HG02840 (cell line): ENCODE measurements around the gene ATR.
"Not testable (repeated sequence)": the region's sequence is repeated elsewhere in the genome, so short reads cannot be mapped to it uniquely, and the experiment has no call there.

Source experiments
- ATAC-seq: cut with Tn5 transposase; IDR thresholded peaks from one replicate; pipeline ENCODE4 v1.9.1; 2021; ENCODE audit warnings: mild to moderate bottlenecking, moderate library complexity, moderate number of reproducible peaks; ENCODE audit not compliant: unreplicated experiment, low FRiP score

ATR gene

DNA sequence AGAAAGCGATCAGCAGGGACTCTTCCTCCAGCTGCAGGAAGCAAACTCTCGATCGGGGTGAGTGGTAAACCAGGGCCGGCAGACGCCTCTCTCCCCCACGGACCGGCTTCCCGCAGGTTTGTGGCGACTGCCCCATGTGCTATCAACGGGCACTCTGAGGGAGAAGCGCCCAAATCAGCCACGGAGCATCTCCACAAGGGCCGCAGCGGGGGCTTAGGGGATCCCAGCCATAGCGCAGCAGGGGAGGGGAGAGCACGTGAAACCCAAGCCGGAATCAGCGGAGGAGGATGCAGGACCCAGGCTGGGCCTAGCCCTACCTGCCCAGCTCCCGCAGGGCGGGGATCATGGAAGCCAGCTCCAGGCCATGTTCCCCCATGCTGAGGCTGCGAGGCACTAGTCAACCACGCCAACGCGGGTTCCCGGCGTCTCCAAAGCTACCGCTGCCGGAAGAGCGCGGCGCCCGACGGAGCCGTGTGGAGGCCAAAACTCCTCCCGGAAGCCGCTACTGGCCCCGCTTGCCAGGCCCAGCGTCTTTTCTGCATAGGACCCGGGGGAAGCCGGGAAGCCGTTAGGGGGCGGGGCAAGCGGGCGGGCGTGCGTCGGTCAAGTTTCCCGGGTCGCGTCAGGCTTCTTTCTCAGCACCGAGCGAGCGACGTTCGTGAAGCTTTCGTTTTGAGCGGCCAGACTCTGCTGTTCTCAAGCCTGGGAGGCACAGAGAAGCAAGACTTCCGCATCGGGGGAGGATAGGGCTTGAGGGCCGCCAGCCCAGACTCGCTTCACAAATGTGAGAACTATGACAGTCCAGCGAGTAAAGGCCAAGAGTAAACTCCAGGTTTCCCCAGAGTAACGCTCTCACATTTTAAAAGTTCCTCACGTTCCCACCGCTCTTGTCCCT lies at the start of gene ATR:
TSS of gene ATR (minus strand) at position 405 of the 895 bp plus-strand sequence. CDS start at position 376, 29 bp downstream.
- peak; percentile 94 for ATAC-seq

DNA sequence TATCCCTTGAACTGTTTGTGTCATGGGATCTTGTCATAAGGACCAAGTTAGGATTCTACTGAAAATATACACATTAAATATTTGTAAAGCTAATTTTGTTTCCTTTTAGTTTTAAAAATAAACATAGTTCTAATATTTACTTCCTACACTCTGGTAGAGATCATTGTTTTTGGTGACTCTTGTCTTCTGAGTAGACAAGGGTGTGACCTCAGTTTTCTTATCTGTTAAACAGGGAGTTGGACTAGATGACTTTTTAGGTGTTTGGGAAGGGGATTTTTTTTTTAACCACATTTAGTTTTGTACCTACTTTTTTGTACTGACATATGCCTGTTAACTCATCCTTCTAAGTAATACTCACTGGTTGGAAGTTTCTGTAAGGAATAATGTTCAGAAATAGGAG lies 48.4 kb upstream of the ATR start:
- ATAC-seq = no peak

DNA sequence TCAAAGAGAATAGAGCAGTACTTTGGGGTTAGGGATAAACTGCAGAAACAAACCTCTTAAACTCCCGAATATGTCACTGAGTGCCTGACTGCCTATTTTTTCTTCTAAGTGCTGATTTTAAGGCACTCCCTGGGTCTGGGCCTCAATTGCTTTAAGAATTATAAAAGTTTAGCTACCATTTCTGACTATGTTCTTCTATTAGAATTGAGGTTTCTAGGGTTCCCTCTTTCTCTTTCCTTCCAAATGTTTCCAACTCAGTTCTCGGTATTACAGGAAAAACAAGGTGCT lies 46.6 kb upstream of the ATR start:
- ATAC-seq = no peak

DNA sequence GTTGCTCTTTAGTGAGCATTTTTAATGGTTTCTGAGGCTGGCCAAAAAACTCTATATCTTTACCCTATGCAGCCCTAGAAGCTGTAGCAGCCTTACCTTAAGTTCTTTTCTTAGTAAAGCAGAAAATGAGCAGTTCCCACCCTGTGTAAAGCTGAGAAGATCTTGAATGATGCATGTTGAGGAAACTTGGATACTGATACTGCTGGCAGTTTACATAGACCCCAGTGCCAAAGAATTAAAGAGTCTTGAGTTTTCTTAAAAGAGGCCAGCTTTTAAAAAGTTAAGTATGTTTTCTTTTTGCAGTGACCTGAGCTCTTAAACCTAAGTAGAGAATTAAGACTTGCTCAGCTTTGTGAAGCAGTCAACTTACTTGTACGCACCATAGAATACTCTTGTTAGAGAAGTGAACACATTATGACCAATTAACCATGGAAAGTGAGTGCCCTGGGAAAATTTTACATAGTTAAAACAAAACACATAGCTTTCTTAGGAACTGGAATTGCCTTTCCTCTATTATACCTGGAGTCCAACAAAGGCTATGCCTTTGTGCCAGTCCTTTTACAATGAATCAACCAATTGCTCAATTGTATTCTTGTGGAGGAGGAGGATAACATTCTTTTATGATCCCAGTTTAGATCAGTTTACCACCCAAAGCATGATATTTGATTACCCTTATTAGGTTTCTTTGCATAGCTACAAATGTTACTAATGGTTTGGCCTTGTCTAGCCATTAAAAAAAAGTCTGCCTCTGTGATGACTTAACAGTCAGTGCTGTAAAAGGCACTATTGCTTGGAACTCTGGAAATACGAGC lies 46.0 kb upstream of the ATR start:
- no peak for ATAC-seq

DNA sequence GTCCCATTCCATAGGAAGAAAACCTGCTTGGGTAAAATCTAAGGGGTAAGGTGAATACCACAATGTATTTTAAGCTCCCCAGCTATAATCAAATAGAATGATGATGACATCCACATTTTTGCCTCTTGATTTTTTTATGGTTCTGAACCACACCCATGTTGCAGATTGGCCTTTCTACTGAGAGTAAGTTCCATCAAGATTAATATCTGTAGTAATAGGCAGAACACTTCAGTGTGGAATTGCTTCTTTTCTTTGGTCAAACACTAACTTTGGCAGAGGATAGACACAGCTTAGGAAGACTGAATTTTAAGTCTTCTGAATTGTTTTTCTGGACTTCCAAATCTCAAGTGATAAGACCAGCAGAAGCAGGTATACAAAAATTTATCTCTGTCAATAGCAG lies 44.7 kb upstream of the ATR start:
- ATAC-seq = no peak

DNA sequence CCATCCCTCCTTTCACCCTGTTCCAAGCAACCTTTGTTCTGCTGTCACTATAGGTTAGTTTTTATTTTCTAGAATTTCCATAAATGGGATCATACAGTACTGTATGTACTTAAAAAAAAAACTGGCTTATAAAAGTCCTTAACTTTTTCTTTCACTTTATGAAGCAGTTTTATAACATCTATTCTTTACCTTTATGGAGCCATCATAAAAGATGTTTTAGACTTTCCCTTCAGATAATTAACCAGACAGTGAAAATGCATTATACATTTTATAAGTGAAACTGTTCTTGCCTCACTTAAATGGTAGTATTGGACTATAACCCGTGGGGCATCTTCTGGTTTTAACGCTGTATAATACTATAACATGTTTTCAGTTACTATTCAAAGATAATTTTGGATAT lies 43.9 kb upstream of the ATR start:
- ATAC-seq = no peak

DNA sequence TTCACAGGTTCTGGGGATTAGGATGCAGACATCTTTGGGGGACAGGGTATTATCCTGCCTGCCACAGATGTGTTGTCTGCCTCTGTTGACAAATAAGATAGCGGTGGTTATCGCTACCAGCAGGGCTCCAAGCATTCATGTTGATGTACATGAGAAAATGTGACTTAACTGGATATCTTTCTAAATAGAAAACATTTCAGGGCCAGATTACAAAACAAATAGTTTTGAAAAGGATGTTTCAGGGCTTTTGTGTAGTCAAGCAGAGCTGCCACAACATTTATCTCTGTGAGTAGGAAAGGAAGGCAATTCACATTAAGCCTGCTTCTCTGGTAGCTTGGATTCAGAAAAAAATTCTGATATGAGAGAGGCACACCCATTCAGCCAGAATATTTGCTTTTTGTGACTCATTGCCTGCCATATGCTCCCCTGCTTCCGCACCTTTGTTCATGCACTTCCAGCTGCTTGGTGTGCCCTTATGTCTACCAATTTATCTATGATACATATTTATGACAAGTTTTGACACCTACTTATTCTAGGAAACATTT lies 40.5 kb upstream of the ATR start:
- no peak for ATAC-seq

DNA sequence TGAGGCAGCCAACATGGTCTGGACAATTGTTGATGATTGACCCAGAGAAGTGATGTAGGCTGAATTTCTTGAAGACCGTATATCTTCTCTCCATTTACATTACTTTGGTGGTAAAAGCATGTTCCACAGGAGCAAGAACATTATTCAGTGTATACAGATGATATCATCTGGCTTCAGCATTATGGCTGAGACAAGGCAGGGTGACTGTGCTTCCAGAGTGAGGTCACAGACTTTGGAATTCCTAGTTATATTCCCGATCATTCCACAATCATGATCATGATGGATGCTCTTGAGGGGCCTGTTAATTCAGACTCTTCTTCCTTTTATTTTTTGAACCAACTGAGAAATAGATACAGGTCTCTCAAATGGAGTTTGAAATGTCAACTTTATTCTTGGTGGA lies 36.6 kb upstream of the ATR start:
- ATAC-seq = no peak

DNA sequence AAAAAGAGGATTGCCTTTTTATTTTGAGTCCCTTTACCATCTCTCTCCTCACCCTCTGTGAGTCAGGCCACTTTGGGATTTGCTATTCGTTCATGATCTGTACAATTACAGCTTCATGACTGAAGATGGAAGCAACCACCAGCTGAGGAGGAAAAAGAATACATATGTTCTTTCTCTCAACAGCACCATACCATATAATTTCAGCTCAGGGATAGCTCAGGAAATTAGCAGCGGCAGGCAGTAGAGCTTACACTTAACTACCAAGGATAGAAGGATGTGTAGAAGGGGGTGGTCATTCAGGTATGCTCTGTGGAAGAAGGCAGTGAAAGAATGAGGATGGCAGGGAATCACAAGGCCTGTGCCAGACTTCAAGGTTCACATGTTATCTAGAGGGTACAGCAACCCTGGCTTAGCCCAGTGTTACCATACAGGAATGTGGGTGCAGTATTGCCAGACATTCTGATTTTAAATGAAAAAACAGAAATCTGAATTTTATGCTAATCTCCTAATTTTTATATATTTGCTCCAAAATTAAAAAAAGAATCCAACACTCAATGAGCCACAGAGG lies 35.6 kb upstream of the ATR start:
- ATAC-seq = no peak

DNA sequence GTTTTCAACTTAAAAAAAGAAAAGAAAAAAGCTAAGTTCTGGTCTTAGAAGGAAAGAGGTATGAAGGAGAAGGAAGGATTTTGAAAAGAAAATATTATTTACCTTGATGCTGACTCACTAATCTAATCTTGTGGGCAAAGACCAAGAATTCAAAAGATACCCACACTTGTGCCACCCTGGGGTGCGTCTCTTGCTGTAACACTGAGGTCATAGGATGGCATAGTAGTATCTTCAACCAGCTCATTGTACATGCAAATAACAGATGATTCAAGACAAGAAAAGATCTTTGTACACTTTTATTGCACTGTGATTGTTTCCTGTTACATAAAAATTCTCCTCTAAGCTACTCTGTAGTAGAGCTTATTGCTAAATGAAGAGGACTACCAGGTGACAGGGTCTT lies 35.0 kb upstream of the ATR start:
- no peak for ATAC-seq

DNA sequence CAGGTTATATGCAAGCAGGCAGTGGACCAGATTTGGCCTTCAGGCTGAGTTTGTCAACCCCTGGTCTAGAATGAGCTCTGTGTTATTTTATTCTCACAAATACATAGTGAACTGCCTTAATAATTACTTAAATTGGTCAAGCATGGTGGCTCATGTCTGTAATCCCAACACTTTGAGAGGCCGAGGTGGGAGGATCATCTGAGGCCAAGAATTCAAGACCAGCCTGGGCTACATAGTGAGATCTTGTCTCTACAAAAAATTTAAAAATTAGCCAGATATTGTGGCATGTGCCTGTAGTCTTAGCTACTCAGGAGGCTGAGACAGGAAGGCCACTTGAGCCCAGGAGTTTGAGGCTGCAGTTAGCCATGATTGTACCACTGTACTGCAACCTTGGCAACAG lies 32.7 kb upstream of the ATR start:
- no peak for ATAC-seq

DNA sequence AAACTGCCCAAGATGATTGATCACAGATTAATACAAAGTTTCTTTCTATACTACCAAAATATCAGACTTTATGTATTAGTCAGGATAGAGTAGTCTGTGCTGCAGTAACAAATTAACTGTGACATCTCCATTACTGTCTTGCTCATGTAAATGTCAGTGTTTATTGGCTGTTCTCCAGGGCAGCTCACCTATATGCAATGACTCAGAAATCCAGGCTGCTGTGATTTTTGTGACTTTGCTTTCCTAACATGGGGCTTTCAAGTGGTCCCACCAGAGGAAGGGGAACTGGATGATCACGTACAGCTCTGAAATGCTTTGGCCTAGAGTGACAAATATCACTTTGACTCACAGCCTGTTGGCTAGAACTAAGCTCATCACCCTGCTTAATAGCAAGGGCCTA lies 30.6 kb upstream of the ATR start:
- ATAC-seq = no peak

DNA sequence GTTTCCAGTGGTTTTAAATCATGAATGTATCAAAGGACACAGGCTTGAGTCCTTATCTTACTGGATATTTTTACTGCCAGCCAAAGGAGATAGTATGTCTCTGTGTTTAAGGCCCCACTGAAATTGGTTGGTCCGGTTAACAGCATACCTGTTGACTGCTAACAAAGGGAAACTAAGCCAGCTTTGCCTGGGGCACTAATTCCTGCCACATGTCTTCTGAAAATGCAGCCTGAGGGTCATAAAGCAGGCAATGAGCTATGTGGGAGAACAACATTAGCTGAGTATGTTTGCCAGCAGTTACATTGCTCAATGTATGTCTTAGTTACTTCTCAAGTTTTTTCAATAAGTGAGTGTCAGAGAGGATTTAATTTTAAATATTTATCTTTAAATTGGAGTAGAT lies 30.1 kb upstream of the ATR start:
- ATAC-seq = no peak

DNA sequence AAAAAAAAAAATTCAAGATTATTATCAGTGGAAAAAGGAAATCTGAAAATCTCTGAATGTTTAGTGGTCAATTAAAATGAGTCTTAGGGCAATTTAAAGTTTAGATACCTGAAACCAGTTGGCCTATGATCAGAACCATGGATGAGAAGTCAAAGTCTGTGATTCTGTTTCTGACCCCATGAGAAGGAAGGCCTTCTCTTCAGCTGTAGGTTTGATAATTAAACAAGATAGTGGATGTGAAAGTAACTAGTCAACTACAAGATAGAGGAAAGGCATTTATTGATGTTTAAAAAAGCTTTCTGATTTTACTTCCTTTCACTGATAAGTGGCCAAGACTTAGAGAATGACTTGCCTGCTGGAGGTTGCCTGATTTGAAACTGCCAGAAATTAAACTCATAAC lies 26.4 kb upstream of the ATR start:
- no peak for ATAC-seq

DNA sequence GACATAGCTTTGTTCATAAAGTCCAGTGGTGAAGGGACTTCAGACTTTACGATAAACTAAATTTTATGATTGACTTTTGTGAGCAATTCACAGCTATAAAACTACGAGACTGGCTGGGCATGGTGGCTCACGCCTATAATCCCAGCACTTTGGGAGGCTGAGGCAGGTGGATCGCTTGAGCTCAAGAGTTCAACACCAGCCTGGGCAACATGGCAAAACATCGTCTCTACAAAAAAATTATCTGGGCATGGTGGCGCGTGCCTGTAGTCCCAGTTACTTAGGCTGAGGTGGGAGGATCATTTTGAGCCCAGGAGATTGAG lies 24.8 kb upstream of the ATR start:
- ATAC-seq = not testable (repeated sequence)

DNA sequence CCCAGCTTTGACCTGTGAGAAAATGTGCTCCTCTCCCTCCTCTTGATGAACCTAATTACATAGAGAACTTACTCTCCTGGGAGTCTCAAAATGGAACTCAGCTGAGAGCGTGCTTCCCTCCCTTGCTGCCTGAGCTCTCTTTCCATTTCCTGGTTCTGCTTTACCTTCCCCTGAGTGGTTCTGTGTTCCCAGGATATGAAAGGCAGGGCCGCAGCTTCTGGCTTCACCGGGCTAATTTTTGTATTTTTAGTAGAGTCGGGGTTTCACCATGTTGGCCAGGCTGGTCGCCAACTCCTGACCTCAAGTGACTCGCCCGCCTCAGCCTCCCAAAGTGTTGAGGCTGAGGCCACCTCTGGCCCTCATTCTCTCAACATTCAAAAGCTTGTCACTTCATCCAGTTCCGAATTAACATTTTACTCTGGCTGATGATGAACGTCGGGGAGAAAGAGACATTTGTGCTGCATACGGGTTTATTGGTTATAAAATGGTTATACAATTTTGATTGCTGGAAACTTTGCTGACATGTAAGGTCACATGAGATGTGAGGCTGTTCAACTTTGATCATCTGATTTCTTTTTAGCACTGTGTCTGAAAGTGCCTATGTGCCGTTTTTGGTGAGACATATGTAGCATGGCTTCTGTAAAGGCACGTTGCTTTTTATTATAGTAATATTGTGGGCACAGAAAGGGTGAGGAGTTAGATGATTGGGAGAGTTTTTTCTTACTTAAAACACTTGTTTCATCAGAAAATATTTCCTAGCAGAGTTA lies 24.3 kb upstream of the ATR start:
- no peak for ATAC-seq

DNA sequence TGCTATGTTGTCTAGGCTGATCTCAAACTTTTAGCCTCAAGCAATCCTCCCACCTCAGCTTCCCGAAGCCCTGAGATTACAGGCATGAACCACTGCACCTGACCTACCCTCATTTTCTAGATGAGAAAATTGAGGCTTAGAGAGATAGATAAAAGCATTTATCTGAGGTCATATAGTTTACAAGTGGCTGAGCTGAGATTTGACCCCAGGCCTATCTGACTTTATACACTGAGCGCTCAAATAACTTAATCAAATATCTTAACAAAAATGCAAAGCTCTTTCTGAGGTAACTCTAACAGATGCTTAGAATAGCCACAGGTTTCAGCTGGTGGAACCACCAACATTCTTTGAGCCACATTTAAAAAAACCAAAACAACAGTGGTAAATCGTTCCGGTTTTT lies 23.2 kb upstream of the ATR start:
- no peak for ATAC-seq

DNA sequence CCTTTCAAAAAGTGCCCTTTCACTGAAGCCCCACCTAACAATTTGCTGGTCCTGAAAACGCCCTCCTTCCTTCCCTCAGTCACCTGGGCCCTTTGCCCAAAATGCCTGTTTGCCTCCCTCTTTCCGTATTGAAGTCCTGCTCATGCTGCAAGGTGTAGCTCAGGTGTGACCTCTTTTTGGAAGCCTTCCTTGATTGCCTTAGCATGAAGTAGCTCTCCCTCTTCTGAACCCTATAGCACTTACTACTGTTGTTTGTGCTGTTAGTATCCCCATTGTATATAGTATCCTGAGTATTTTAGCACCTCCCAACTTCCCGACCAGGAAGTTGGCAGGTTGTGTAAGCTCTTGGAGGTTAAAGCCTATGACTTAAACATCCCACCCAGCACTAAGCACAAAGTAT lies 19.4 kb upstream of the ATR start:
- no peak for ATAC-seq

DNA sequence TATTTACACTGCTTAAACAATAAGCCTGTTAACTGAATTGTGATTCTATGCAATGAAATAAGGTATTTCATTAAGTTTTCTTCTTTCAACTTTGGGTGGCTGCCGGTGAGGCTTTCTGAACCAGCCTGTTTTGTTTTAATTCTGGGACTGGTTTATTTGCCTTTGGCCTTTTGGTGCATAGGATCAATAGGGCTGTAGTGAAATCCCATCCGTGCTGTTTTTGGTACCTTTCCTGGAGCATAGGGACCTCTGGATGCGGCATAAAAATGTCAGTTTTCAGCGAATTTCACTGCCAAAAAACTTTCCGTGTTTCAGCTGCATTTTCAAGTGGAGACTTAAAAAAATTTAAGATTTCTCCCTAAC lies 18.2 kb upstream of the ATR start:
- ATAC-seq = no peak

DNA sequence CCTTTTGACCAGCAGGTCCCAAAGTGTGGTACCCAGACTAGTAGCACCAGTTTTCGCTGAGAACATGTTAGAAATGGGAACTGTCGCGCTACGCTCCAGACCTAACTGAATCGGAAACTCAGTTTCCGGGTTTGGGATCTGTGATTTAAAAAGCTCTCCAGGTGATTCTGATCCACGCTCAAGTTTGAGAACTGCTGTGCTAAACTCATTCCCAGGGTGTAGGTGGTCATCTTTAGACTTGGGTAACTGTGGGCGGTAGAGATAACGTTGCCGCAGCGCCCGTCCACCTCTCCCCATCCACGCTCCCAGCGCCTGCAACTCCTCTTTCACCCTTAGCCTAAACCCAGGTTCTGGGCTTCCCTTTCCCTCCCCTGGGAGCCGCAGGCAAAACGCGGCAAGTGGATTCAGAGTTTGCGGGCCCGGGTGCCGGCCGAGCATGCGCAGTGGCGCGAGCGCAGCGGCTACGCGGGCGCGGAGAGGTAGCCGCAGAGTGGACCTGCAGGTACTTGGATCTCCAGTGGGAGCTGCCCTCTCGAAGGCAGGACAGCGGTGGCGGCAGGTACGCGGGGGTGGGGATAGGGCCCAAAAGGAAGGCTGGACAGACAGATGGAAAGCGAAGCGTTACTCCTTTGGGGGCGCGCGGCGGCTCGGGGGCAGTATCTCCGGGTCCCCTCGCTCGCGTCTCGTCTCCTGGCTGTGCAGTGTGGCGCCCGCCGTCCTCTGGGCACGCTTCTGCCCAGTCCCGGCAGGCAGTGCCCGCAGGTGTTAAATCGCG lies 17.6 kb upstream of the ATR start, which contains the start of gene PLS1:
TSS of gene PLS1 (plus strand) at position 443 of the 775 bp plus-strand sequence. CDS start 67,845 bp downstream, outside the sequence.
- peak; percentile 91 for ATAC-seq
